KMS-11 (cell line): Measurements from ENCODE around the gene CAGE1.

ENCODE experiments used
- H2AFZ ChIP-seq: fragments of 200-600 bp; sonication (generic); 2 replicates; pipeline ENCODE4 v1.6.1; 2016; ENCODE audit warnings: antibody characterized with exemption, mixed run types, low read depth
- H3K27ac ChIP-seq: fragments of 200-600 bp; sonication (generic); 2 replicates; pipeline ENCODE4 v1.6.1; 2016; ENCODE audit warnings: mild to moderate bottlenecking, mixed run types
- H3K27me3 ChIP-seq: fragments of 200-600 bp; sonication (generic); 2 replicates; pipeline ENCODE4 v1.6.1; 2017; ENCODE audit warnings: mild to moderate bottlenecking, low read depth, mixed run types, moderate library complexity; ENCODE audit not compliant: insufficient read depth
- H3K36me3 ChIP-seq: fragments of 200-600 bp; sonication (generic); 2 replicates; pipeline ENCODE4 v1.6.1; 2017; ENCODE audit warnings: mild to moderate bottlenecking, mixed run types; ENCODE audit not compliant: insufficient read depth
- H3K4me1 ChIP-seq: fragments of 200-600 bp; sonication (generic); 2 replicates; pipeline ENCODE4 v1.6.1; 2016; ENCODE audit warnings: mild to moderate bottlenecking, low read depth, mixed run types; ENCODE audit not compliant: poor library complexity, severe bottlenecking
- H3K4me2 ChIP-seq: fragments of 200-600 bp; sonication (generic); 2 replicates; pipeline ENCODE4 v1.7.0; 2016; ENCODE audit warnings: mild to moderate bottlenecking, mixed run types
- H3K4me3 ChIP-seq: fragments of 200-600 bp; sonication (generic); IDR thresholded peaks from 2 replicates; pipeline ENCODE4 v1.6.1; 2017; ENCODE audit warnings: low read depth, low read length, mixed read lengths; ENCODE audit not compliant: insufficient read depth
- H3K79me2 ChIP-seq: fragments of 200-600 bp; sonication (generic); 2 replicates; pipeline ENCODE4 v1.6.1; 2016; ENCODE audit warnings: low read depth, mixed run types; ENCODE audit not compliant: insufficient read depth
- H3K9ac ChIP-seq: fragments of 200-600 bp; sonication (generic); 2 replicates; pipeline ENCODE4 v1.6.1; 2016; ENCODE audit warnings: mild to moderate bottlenecking, mixed run types
- H4K20me1 ChIP-seq: fragments of 200-600 bp; sonication (generic); 2 replicates; pipeline ENCODE4 v1.6.1; 2016; ENCODE audit warnings: mild to moderate bottlenecking, mixed run types; ENCODE audit not compliant: insufficient read depth
- CTCF ChIP-seq: fragments of 200-600 bp; sonication (generic); conservative IDR thresholded peaks from 2 replicates; pipeline ENCODE4 v1.6.1; 2017; ENCODE audit warnings: low read depth, mild to moderate bottlenecking, antibody characterized with exemption, low read length, moderate library complexity, mixed read lengths

The CAGE1 gene

GRCh38 chr6:7301702-7302101, 87.8 kb downstream of the CAGE1 start:
- H3K4me3 ChIP-seq: no peak overlapping the region
- peaks cover 18% of the 10 kb centered on the region; the same call in 1 of the 2 replicates for H3K36me3 ChIP-seq
- no peak overlapping the region for H3K27ac ChIP-seq
- no peak overlapping the region for H3K4me2 ChIP-seq
- no peak overlapping the region for H3K9ac ChIP-seq
- no peak overlapping the region for H2AFZ ChIP-seq
- no peaks in the 10 kb centered on the region for H3K4me1 ChIP-seq
- H3K79me2 ChIP-seq: peaks cover 32% of the 10 kb centered on the region; the same call in 1 of the 2 replicates
- H3K27me3 ChIP-seq: no peaks in the 10 kb centered on the region
- no peak for TF ChIP-seq CTCF
- 0 out of 2 replicates have a peak, but pooled peaks cover 4% of the 10 kb centered on the region for H4K20me1 ChIP-seq

GRCh38 chr6:7300926-7301325, 88.6 kb downstream of the CAGE1 start:
- H3K36me3 ChIP-seq: peaks cover 18% of the 10 kb centered on the region; the same call in 1 of the 2 replicates
- no peak overlapping the region for H2AFZ ChIP-seq
- no peak overlapping the region for H3K4me2 ChIP-seq
- no peaks in the 10 kb centered on the region for H3K4me1 ChIP-seq
- H3K4me3 ChIP-seq: no peak overlapping the region
- no peaks in the 10 kb centered on the region for H3K27me3 ChIP-seq
- H3K27ac ChIP-seq: no peak overlapping the region
- peaks cover 27% of the 10 kb centered on the region; the same call in 1 of the 2 replicates for H3K79me2 ChIP-seq
- H3K9ac ChIP-seq: no peak overlapping the region
- 0 out of 2 replicates have a peak, but pooled peaks cover 4% of the 10 kb centered on the region for H4K20me1 ChIP-seq
- TF ChIP-seq CTCF: no peak

GRCh38 chr6:7298113-7298512, 91.4 kb downstream of the CAGE1 start:
- H3K79me2 ChIP-seq: 0 out of 2 replicates have a peak, but pooled peaks cover under 1% of the 10 kb centered on the region
- no peak for TF ChIP-seq CTCF

GRCh38 chr6:7296602-7297001, 92.9 kb downstream of the CAGE1 start:
- H2AFZ ChIP-seq: no peak overlapping the region
- H3K9ac ChIP-seq: no peak overlapping the region
- H4K20me1 ChIP-seq: 0 out of 2 replicates have a peak, but pooled peaks cover 4% of the 10 kb centered on the region
- H3K4me3 ChIP-seq: no peak overlapping the region
- H3K79me2 ChIP-seq: no peaks in the 10 kb centered on the region
- no peak overlapping the region for H3K4me2 ChIP-seq
- peaks cover 20% of the 10 kb centered on the region; the same call in 1 of the 2 replicates for H3K36me3 ChIP-seq
- H3K27me3 ChIP-seq: no peaks in the 10 kb centered on the region
- H3K4me1 ChIP-seq: no peaks in the 10 kb centered on the region
- no peak for TF ChIP-seq CTCF
- no peak overlapping the region for H3K27ac ChIP-seq

More at GRCh38 chr6:7298113-7298512, 91.4 kb downstream of the CAGE1 start:
- Histone ChIP-seq H3K27ac (no peak overlapping the region), H3K4me3 (no peak overlapping the region), H3K36me3 (peaks cover 21% of the 10 kb centered on the region; the same call in 1 of the 2 replicates), H3K4me1 (no peaks in the 10 kb centered on the region), H4K20me1 (0 out of 2 replicates have a peak, but pooled peaks cover 4% of the 10 kb centered on the region), H3K9ac (no peak overlapping the region), H3K27me3 (no peaks in the 10 kb centered on the region), H3K4me2 (no peak overlapping the region), H2AFZ (no peak overlapping the region)
